HCT116 (cell line): ENCODE measurements around the gene PRDX4. TPM values are rescaled to one million over a fixed set of nuclear protein-coding genes. Genes with fewer than 3 reads are reported as not detected.

Experiments used
- ATAC-seq: fragments of 200-7000 bp; cut with Tn5 transposase; 2 replicates; pipeline ENCODE4 v1.9.1; 2020; ENCODE audit warnings: mild to moderate bottlenecking, moderate library complexity
- BruUV-seq: library from RNA; stranded (reverse); fragments of 400-500 nt; replicated peaks from 2 replicates; lab custom pipeline; 2021; lab: Mats Ljungman, UMichigan
- CTCF ChIA-PET: fragments of 300-600 bp; sonication (Branson Sonifier 250); formaldehyde crosslinking; loops from one replicate; lab custom pipeline; 2021; ENCODE audit warnings: antibody characterized with exemption; lab: Charles Lee
- POLR2A ChIA-PET: fragments of 300-600, 350-600 bp; sonication (Branson Sonifier 250); formaldehyde crosslinking; loops from one replicate; lab custom pipeline; 2021; ENCODE audit warnings: antibody characterized with exemption; lab: Charles Lee
- RAD21 ChIA-PET, 2 experiments: fragments of 300-600 bp; sonication (Branson Sonifier 250); formaldehyde crosslinking; loops; one replicate each; lab custom pipeline; 2023; ENCODE audit warnings: low total read pairs in 2 of 2; ENCODE audit not compliant: uncharacterized antibody in 2 of 2, unreplicated experiment in 2 of 2, low non-redundant PET in 1 of 2; lab: Charles Lee
- DNase-seq: peaks from one replicate; pipeline ENCODE4 v3.0.0-alpha.2; 2010; ENCODE audit warnings: low read depth, low spot score
- H2AFZ ChIP-seq: fragments of 200-600 bp; shearing (Covaris generic), sonication (generic); 2 replicates; pipeline ENCODE4 v1.6.1; 2017; ENCODE audit warnings: low read depth, mixed run types, mixed read lengths, antibody characterized with exemption, low read length; ENCODE audit not compliant: poor library complexity, severe bottlenecking
- H3K27ac ChIP-seq: 2 replicates; pipeline ENCODE4 v1.5.1; 2012; ENCODE audit warnings: low read depth, low read length
- H3K27me3 ChIP-seq: fragments of 200-600 bp; sonication (generic); 2 replicates; pipeline ENCODE4 v1.6.1; 2016; ENCODE audit warnings: mixed run types, low read length, mixed read lengths; ENCODE audit not compliant: insufficient read depth
- H3K36me3 ChIP-seq, 2 experiments: fragments of 200-500 bp in 1 of 2; fragments of 200-600 bp in 1 of 2; sonication (Bioruptor generic) in 1 of 2; sonication (generic) in 1 of 2; 2 replicates each; pipeline versions ENCODE4 v1.5.1 to v1.6.1; 2014 to 2016; ENCODE audit warnings: low read length in 2 of 2, inconsistent platforms in 1 of 2, mixed read lengths in 1 of 2, mixed run types in 1 of 2; ENCODE audit not compliant: insufficient read depth in 2 of 2, control insufficient read depth in 1 of 2
- H3K4me1 ChIP-seq, 2 experiments: fragments of 200-600 bp in 1 of 2; sonication (generic) in 1 of 2; 2 replicates each; pipeline versions ENCODE4 v1.5.1 to v1.6.1; 2012 to 2017; ENCODE audit warnings: low read length in 2 of 2, inconsistent platforms in 1 of 2, mild to moderate bottlenecking in 1 of 2, mixed read lengths in 1 of 2, mixed run types in 1 of 2, moderate library complexity in 1 of 2; ENCODE audit not compliant: insufficient read depth in 2 of 2, control insufficient read depth in 1 of 2
- H3K4me2 ChIP-seq: fragments of 200-600 bp; sonication (generic); 2 replicates; pipeline ENCODE4 v1.6.1; 2017; ENCODE audit warnings: mixed run types, low read length, mixed read lengths
- H3K4me3 ChIP-seq, 2 experiments: fragments of 200-600 bp in 1 of 2; sonication (generic) in 1 of 2; replicated peaks in 1 of 2; 2 replicates each; pipeline ENCODE4 v1.5.1; 2011 to 2016; ENCODE audit warnings: low read length in 2 of 2, control low read depth in 1 of 2, low read depth in 1 of 2, mild to moderate bottlenecking in 1 of 2, mixed read lengths in 1 of 2, mixed run types in 1 of 2
- H3K79me2 ChIP-seq: fragments of 200-600 bp; sonication (generic); 2 replicates; pipeline ENCODE4 v1.6.1; 2017; ENCODE audit warnings: mild to moderate bottlenecking, mixed run types, low read length, moderate library complexity, mixed read lengths; ENCODE audit not compliant: insufficient read depth
- H3K9ac ChIP-seq: fragments of 200-600 bp; sonication (generic); 2 replicates; pipeline ENCODE4 v1.6.1; 2016; ENCODE audit warnings: low read length, mixed read lengths
- H3K9me2 ChIP-seq: fragments of 200-600 bp; sonication (generic), shearing (Covaris generic); 2 replicates; pipeline ENCODE4 v1.6.1; 2017; ENCODE audit warnings: mixed run types, mild to moderate bottlenecking, moderate library complexity; ENCODE audit not compliant: insufficient read depth
- H3K9me3 ChIP-seq, 2 experiments: fragments of 200-500 bp in 1 of 2; fragments of 200-600 bp in 1 of 2; sonication (Bioruptor generic) in 1 of 2; sonication (generic) in 1 of 2; 2 replicates each; pipeline ENCODE4 v1.6.1; 2014 to 2017; ENCODE audit warnings: low read length in 2 of 2, mixed read lengths in 2 of 2, inconsistent platforms in 1 of 2, low read depth in 1 of 2, mild to moderate bottlenecking in 1 of 2, mixed run types in 1 of 2, moderate library complexity in 1 of 2; ENCODE audit not compliant: control insufficient read depth in 1 of 2, insufficient read depth in 1 of 2
- H4K20me1 ChIP-seq: fragments of 200-600 bp; sonication (generic), shearing (Covaris generic); 2 replicates; pipeline ENCODE4 v1.6.1; 2017; ENCODE audit warnings: mixed run types, mild to moderate bottlenecking, moderate library complexity; ENCODE audit not compliant: insufficient read depth
- CTCF ChIP-seq, 3 experiments: fragments of 200-600 bp in 1 of 3; sonication (generic) in 1 of 3; IDR thresholded peaks in 2 of 3; conservative IDR thresholded peaks in 1 of 3; 2 replicates each; pipeline ENCODE4 v1.5.1; 2012 to 2017; ENCODE audit warnings: low read depth in 2 of 3, low read length in 2 of 3, antibody characterized with exemption in 1 of 3, borderline replicate concordance in 1 of 3, control low read depth in 1 of 3, mild to moderate bottlenecking in 1 of 3, mixed read lengths in 1 of 3, mixed run types in 1 of 3, moderate library complexity in 1 of 3; ENCODE audit not compliant: insufficient read depth in 1 of 3
- JUND ChIP-seq: IDR thresholded peaks from 2 replicates; pipeline ENCODE4 v1.6.1; 2012
- POLR2A ChIP-seq: IDR thresholded peaks from 2 replicates; pipeline ENCODE4 v1.7.0; 2011; ENCODE audit warnings: borderline replicate concordance; ENCODE audit not compliant: insufficient read depth, insufficient read length; ENCODE audit errors: extremely low read depth
- POLR2AphosphoS5 ChIP-seq: IDR thresholded peaks from 2 replicates; pipeline ENCODE4 v1.6.1; 2011; ENCODE audit warnings: mild to moderate bottlenecking, low read depth, low read length, moderate library complexity
- REST ChIP-seq: IDR thresholded peaks from 2 replicates; pipeline ENCODE4 v1.6.1; 2012; ENCODE audit warnings: low read depth
- SP1 ChIP-seq: IDR thresholded peaks from 2 replicates; pipeline ENCODE4 v1.6.1; 2012; ENCODE audit warnings: low read depth
- YY1 ChIP-seq: IDR thresholded peaks from 2 replicates; pipeline ENCODE4 v1.6.1; 2011; ENCODE audit warnings: low read length, low read depth, moderate library complexity, mild to moderate bottlenecking; ENCODE audit not compliant: insufficient replicate concordance; ENCODE audit errors: extremely low read depth
- ZNF274 ChIP-seq: fragments of 200-500 bp; sonication (Bioruptor generic); IDR thresholded peaks from 2 replicates; pipeline ENCODE4 v1.6.1; 2014; ENCODE audit warnings: mild to moderate bottlenecking, low read depth, low read length, inconsistent platforms
- intact Hi-C: fragments of 100-400 bp; cut with micrococcal nuclease; formaldehyde crosslinking; loops from 2 replicates; pipeline ENCODE4 v1.10.0; 2022
- total RNA-seq: library from RNA; stranded (reverse); gene quantifications from one replicate; pipeline ENCODE4 v1.2.1, GENCODE V29; 2021; ENCODE audit not compliant: unreplicated experiment

PRDX4 gene
- total RNA-seq, 1 experiment from 2014 or later, result 122 TPM

GRCh38 chrX:23628131-23628530, 39.2 kb upstream of the PRDX4 start:
- no peak for ATAC-seq
- no peak overlapping the region for H3K4me2 ChIP-seq
- intact Hi-C loops, result no loop called here
- no peaks in the 10 kb centered on the region for H3K4me1 ChIP-seq
- no peak for TF ChIP-seq ZNF274
- no peak for TF ChIP-seq POLR2AphosphoS5
- TF ChIP-seq SP1, result no peak
- no peak for TF ChIP-seq JUND
- no peak for TF ChIP-seq CTCF (IDR thresholded peaks at IDR 0.05 in 2 of 3, conservative IDR thresholded peaks at IDR 0.05 in 1 of 3; ENCODE audit: borderline replicate concordance in 1 of 3, insufficient read depth in 1 of 3, low read depth in 2 of 3, low read length in 2 of 3)
- no peak for TF ChIP-seq REST
- TF ChIP-seq YY1, result no peak
- no peak for TF ChIP-seq POLR2A
- TF ChIP-seq, all 23 proteins: peak for 0
- no peak overlapping the region for H3K27ac ChIP-seq
- H4K20me1 ChIP-seq, result no peaks in the 10 kb centered on the region
- H2AFZ ChIP-seq, result no peak overlapping the region
- no peaks in the 10 kb centered on the region for H3K9me3 ChIP-seq
- ChIA-PET RAD21 (no interaction called here), CTCF (no interaction called here), POLR2A (no interaction called here)
- no peak overlapping the region for H3K9ac ChIP-seq
- H3K27me3 ChIP-seq, result no peaks in the 10 kb centered on the region
- H3K9me2 ChIP-seq, result no peaks in the 10 kb centered on the region
- H3K4me3 ChIP-seq, result no peak overlapping the region
- no peaks in the 10 kb centered on the region for H3K36me3 ChIP-seq
- BruUV-seq, result no TSS peak
- H3K79me2 ChIP-seq, result no peaks in the 10 kb centered on the region
- DNase-seq, result no peak
